Measurements from ENCODE around the gene POLR3B.

POLR3B gene

GRCh38 chr12:106481246-106481645 is 123.7 kb downstream of the POLR3B start:
- Histone ChIP-seq H3K4me1 (ENCODE audit: control insufficient read depth in 5 of 5, insufficient read depth in 5 of 5, low read length in 5 of 5) (no peaks in the 10 kb centered on the region), H3K9me3 (ENCODE audit: control insufficient read depth in 5 of 5, low read length in 5 of 5) (no peaks in the 10 kb centered on the region), H3K9ac (ENCODE audit: low read length in 5 of 5) (no peak overlapping the region), H3K27me3 (ENCODE audit: control insufficient read depth in 5 of 5, insufficient read depth in 4 of 5, low read length in 5 of 5) (no peaks in the 10 kb centered on the region), H3K4me3 (ENCODE audit: low read depth in 1 of 5, low read length in 5 of 5) (no peak overlapping the region), H3K27ac (ENCODE audit: low read depth, low read length) (no peak overlapping the region), H3K36me3 (ENCODE audit: control insufficient read depth in 5 of 5, insufficient read depth in 5 of 5, low read length in 5 of 5) (no peaks in the 10 kb centered on the region)

- no peaks in the 10 kb centered on the region for H3K27me3 ChIP-seq (ENCODE audit: control insufficient read depth in 5 of 5, insufficient read depth in 4 of 5, low read length in 5 of 5)
- peaks cover 0 to 7% (median 0%) of the 10 kb centered on the region in 5 donors for H3K36me3 ChIP-seq (ENCODE audit: control insufficient read depth in 5 of 5, insufficient read depth in 5 of 5, low read length in 5 of 5)
- H3K4me1 ChIP-seq (ENCODE audit: control insufficient read depth in 5 of 5, insufficient read depth in 5 of 5, low read length in 5 of 5), result no peaks in the 10 kb centered on the region
- no peak overlapping the region for H3K9ac ChIP-seq (ENCODE audit: low read length in 5 of 5)
- no peaks in the 10 kb centered on the region for H3K9me3 ChIP-seq (ENCODE audit: control insufficient read depth in 5 of 5, low read length in 5 of 5)
- H3K4me3 ChIP-seq (ENCODE audit: low read depth in 1 of 5, low read length in 5 of 5), result no peak overlapping the region
- no peak overlapping the region for H3K27ac ChIP-seq (ENCODE audit: low read depth, low read length)
Measured at GRCh38 chr12:106487664-106488063, 130.1 kb downstream of the POLR3B start.

GRCh38 chr12:106488884-106489283 is 131.3 kb downstream of the POLR3B start:
- Histone ChIP-seq H3K9me3 (ENCODE audit: control insufficient read depth in 5 of 5, low read length in 5 of 5) (no peaks in the 10 kb centered on the region), H3K36me3 (ENCODE audit: control insufficient read depth in 5 of 5, insufficient read depth in 5 of 5, low read length in 5 of 5) (peaks cover 0 to 7% (median 0%) of the 10 kb centered on the region in 5 donors), H3K4me3 (ENCODE audit: low read depth in 1 of 5, low read length in 5 of 5) (no peak overlapping the region)

GRCh38 chr12:106490264-106490663 is 132.7 kb downstream of the POLR3B start:
- H3K4me1 ChIP-seq (ENCODE audit: control insufficient read depth in 5 of 5, insufficient read depth in 5 of 5, low read length in 5 of 5), result no peaks in the 10 kb centered on the region
- H3K36me3 ChIP-seq (ENCODE audit: control insufficient read depth in 5 of 5, insufficient read depth in 5 of 5, low read length in 5 of 5), result peaks cover 0 to 7% (median 0%) of the 10 kb centered on the region in 5 donors
- H3K9ac ChIP-seq (ENCODE audit: low read length in 5 of 5), result no peak overlapping the region
- H3K4me3 ChIP-seq (ENCODE audit: low read depth in 1 of 5, low read length in 5 of 5), result no peak overlapping the region
- no peaks in the 10 kb centered on the region for H3K9me3 ChIP-seq (ENCODE audit: control insufficient read depth in 5 of 5, low read length in 5 of 5)
- no peak overlapping the region for H3K27ac ChIP-seq (ENCODE audit: low read depth, low read length)
- H3K27me3 ChIP-seq (ENCODE audit: control insufficient read depth in 5 of 5, insufficient read depth in 4 of 5, low read length in 5 of 5), result no peaks in the 10 kb centered on the region

More at GRCh38 chr12:106488884-106489283, 131.3 kb downstream of the POLR3B start:
- Histone ChIP-seq H3K4me1 (ENCODE audit: control insufficient read depth in 5 of 5, insufficient read depth in 5 of 5, low read length in 5 of 5) (no peaks in the 10 kb centered on the region), H3K27me3 (ENCODE audit: control insufficient read depth in 5 of 5, insufficient read depth in 4 of 5, low read length in 5 of 5) (no peaks in the 10 kb centered on the region), H3K27ac (ENCODE audit: low read depth, low read length) (no peak overlapping the region), H3K9ac (ENCODE audit: low read length in 5 of 5) (no peak overlapping the region)

GRCh38 chr12:106492857-106493256 is 135.3 kb downstream of the POLR3B start:
- Histone ChIP-seq H3K27me3 (ENCODE audit: control insufficient read depth in 5 of 5, insufficient read depth in 4 of 5, low read length in 5 of 5) (no peaks in the 10 kb centered on the region), H3K4me3 (ENCODE audit: low read depth in 1 of 5, low read length in 5 of 5) (no peak overlapping the region), H3K9me3 (ENCODE audit: control insufficient read depth in 5 of 5, low read length in 5 of 5) (no peaks in the 10 kb centered on the region), H3K9ac (ENCODE audit: low read length in 5 of 5) (no peak overlapping the region), H3K27ac (ENCODE audit: low read depth, low read length) (no peak overlapping the region), H3K36me3 (ENCODE audit: control insufficient read depth in 5 of 5, insufficient read depth in 5 of 5, low read length in 5 of 5) (peaks cover 9 to 19% (median 13%) of the 10 kb centered on the region in 5 donors), H3K4me1 (ENCODE audit: control insufficient read depth in 5 of 5, insufficient read depth in 5 of 5, low read length in 5 of 5) (no peaks in the 10 kb centered on the region)

GRCh38 chr12:106493531-106493930 is 136.0 kb downstream of the POLR3B start:
- Histone ChIP-seq H3K9me3 (ENCODE audit: control insufficient read depth in 5 of 5, low read length in 5 of 5) (no peaks in the 10 kb centered on the region), H3K27me3 (ENCODE audit: control insufficient read depth in 5 of 5, insufficient read depth in 4 of 5, low read length in 5 of 5) (no peaks in the 10 kb centered on the region), H3K36me3 (ENCODE audit: control insufficient read depth in 5 of 5, insufficient read depth in 5 of 5, low read length in 5 of 5) (peaks cover 9 to 23% (median 14%) of the 10 kb centered on the region in 5 donors), H3K4me1 (ENCODE audit: control insufficient read depth in 5 of 5, insufficient read depth in 5 of 5, low read length in 5 of 5) (no peaks in the 10 kb centered on the region), H3K4me3 (ENCODE audit: low read depth in 1 of 5, low read length in 5 of 5) (no peak overlapping the region), H3K9ac (ENCODE audit: low read length in 5 of 5) (no peak overlapping the region), H3K27ac (ENCODE audit: low read depth, low read length) (no peak overlapping the region)

- no peak overlapping the region for H3K4me3 ChIP-seq (ENCODE audit: low read depth in 1 of 5, low read length in 5 of 5)
- H3K27ac ChIP-seq (ENCODE audit: low read depth, low read length), result no peak overlapping the region
- peaks cover 13 to 29% (median 15%) of the 10 kb centered on the region in 5 donors for H3K36me3 ChIP-seq (ENCODE audit: control insufficient read depth in 5 of 5, insufficient read depth in 5 of 5, low read length in 5 of 5)
- H3K9ac ChIP-seq (ENCODE audit: low read length in 5 of 5), result no peak overlapping the region
- no peaks in the 10 kb centered on the region for H3K4me1 ChIP-seq (ENCODE audit: control insufficient read depth in 5 of 5, insufficient read depth in 5 of 5, low read length in 5 of 5)
- H3K27me3 ChIP-seq (ENCODE audit: control insufficient read depth in 5 of 5, insufficient read depth in 4 of 5, low read length in 5 of 5), result no peaks in the 10 kb centered on the region
- H3K9me3 ChIP-seq (ENCODE audit: control insufficient read depth in 5 of 5, low read length in 5 of 5), result no peaks in the 10 kb centered on the region
Measured at GRCh38 chr12:106495354-106495965, 137.9 kb downstream of the POLR3B start.

- no peaks in the 10 kb centered on the region for H3K27me3 ChIP-seq (ENCODE audit: control insufficient read depth in 5 of 5, insufficient read depth in 4 of 5, low read length in 5 of 5)
- H3K4me3 ChIP-seq (ENCODE audit: low read depth in 1 of 5, low read length in 5 of 5), result no peak overlapping the region
- H3K4me1 ChIP-seq (ENCODE audit: control insufficient read depth in 5 of 5, insufficient read depth in 5 of 5, low read length in 5 of 5), result no peaks in the 10 kb centered on the region
- H3K27ac ChIP-seq (ENCODE audit: low read depth, low read length), result no peak overlapping the region
- H3K36me3 ChIP-seq (ENCODE audit: control insufficient read depth in 5 of 5, insufficient read depth in 5 of 5, low read length in 5 of 5), result peaks cover 22 to 47% (median 25%) of the 10 kb centered on the region in 5 donors
- no peak overlapping the region for H3K9ac ChIP-seq (ENCODE audit: low read length in 5 of 5)
- no peaks in the 10 kb centered on the region for H3K9me3 ChIP-seq (ENCODE audit: control insufficient read depth in 5 of 5, low read length in 5 of 5)
Measured at GRCh38 chr12:106498056-106498455, 140.5 kb downstream of the POLR3B start.

GRCh38 chr12:106499628-106500027 is 142.1 kb downstream of the POLR3B start:
- no peak overlapping the region for H3K9ac ChIP-seq (ENCODE audit: low read length in 5 of 5)
- no peak overlapping the region for H3K27ac ChIP-seq (ENCODE audit: low read depth, low read length)
- H3K4me1 ChIP-seq (ENCODE audit: control insufficient read depth in 5 of 5, insufficient read depth in 5 of 5, low read length in 5 of 5), result no peaks in the 10 kb centered on the region
- H3K36me3 ChIP-seq (ENCODE audit: control insufficient read depth in 5 of 5, insufficient read depth in 5 of 5, low read length in 5 of 5), result peaks cover 26 to 56% (median 34%) of the 10 kb centered on the region in 5 donors
- no peaks in the 10 kb centered on the region for H3K9me3 ChIP-seq (ENCODE audit: control insufficient read depth in 5 of 5, low read length in 5 of 5)
- H3K27me3 ChIP-seq (ENCODE audit: control insufficient read depth in 5 of 5, insufficient read depth in 4 of 5, low read length in 5 of 5), result no peaks in the 10 kb centered on the region
- H3K4me3 ChIP-seq (ENCODE audit: low read depth in 1 of 5, low read length in 5 of 5), result no peak overlapping the region

- Histone ChIP-seq H3K9ac (ENCODE audit: low read length in 5 of 5) (no peak overlapping the region), H3K27ac (ENCODE audit: low read depth, low read length) (no peak overlapping the region), H3K4me1 (ENCODE audit: control insufficient read depth in 5 of 5, insufficient read depth in 5 of 5, low read length in 5 of 5) (peaks cover 0 to 17% (median 7%) of the 10 kb centered on the region in 5 donors), H3K4me3 (ENCODE audit: low read depth in 1 of 5, low read length in 5 of 5) (no peak overlapping the region), H3K36me3 (ENCODE audit: control insufficient read depth in 5 of 5, insufficient read depth in 5 of 5, low read length in 5 of 5) (peaks cover 18 to 44% (median 30%) of the 10 kb centered on the region in 5 donors), H3K27me3 (ENCODE audit: control insufficient read depth in 5 of 5, insufficient read depth in 4 of 5, low read length in 5 of 5) (no peaks in the 10 kb centered on the region), H3K9me3 (ENCODE audit: control insufficient read depth in 5 of 5, low read length in 5 of 5) (no peaks in the 10 kb centered on the region)
Measured at GRCh38 chr12:106506691-106507090, 149.1 kb downstream of the POLR3B start.

Measured in subcutaneous abdominal adipose tissue (tissue), 5 donors.